Measurements from ENCODE around the gene SLFNL1. TPM values are rescaled to one million over a fixed set of nuclear protein-coding genes. Genes with fewer than 3 reads are reported as not detected.

The SLFNL1 gene
- total RNA-seq, 4 donors from 2014 or later, result 0.17 to 0.52 (median 0.47) TPM

GRCh38 chr1:40989066-40989465, 32.5 kb downstream of the SLFNL1 start:
- 94% methylated on average over 5 of the region's 5 CpGs for WGBS
- H3K27ac ChIP-seq (replicated peaks in 1 of 4), result no peak overlapping the region
- TF ChIP-seq CTCF (IDR thresholded peaks at IDR 0.05) (no peak), POLR2A (IDR thresholded peaks at IDR 0.05; ENCODE audit: low read depth) (no peak), POLR2AphosphoS5 (IDR thresholded peaks at IDR 0.05) (no peak), EP300 (IDR thresholded peaks at IDR 0.05) (no peak)

GRCh38 chr1:40988280-40988679, 33.2 kb downstream of the SLFNL1 start:
- 85% methylated on average over 3 of the region's 3 CpGs for WGBS
- TF ChIP-seq CTCF (IDR thresholded peaks at IDR 0.05) (no peak), EP300 (IDR thresholded peaks at IDR 0.05) (no peak), POLR2AphosphoS5 (IDR thresholded peaks at IDR 0.05) (no peak), POLR2A (IDR thresholded peaks at IDR 0.05; ENCODE audit: low read depth) (no peak)
- Histone ChIP-seq H3K9me3 (no peaks in the 10 kb centered on the region), H3K27ac (replicated peaks in 1 of 4) (no peak overlapping the region), H3K27me3 (no peaks in the 10 kb centered on the region), H3K36me3 (peaks cover 35 to 95% (median 87%) of the 10 kb centered on the region in 4 donors), H3K4me1 (peaks cover 0 to 41% (median 24%) of the 10 kb centered on the region in 4 donors), H3K4me3 (no peak overlapping the region)
- intact Hi-C loops (cut with DNase I), result no loop called here
- DNase-seq (ENCODE audit: extremely low spot score), result no peak

More at GRCh38 chr1:40989066-40989465, 32.5 kb downstream of the SLFNL1 start:
- Histone ChIP-seq H3K4me3 (no peak overlapping the region), H3K36me3 (peaks cover 35 to 95% (median 90%) of the 10 kb centered on the region in 4 donors), H3K27me3 (no peaks in the 10 kb centered on the region), H3K9me3 (no peaks in the 10 kb centered on the region), H3K4me1 (peaks cover 0 to 33% (median 20%) of the 10 kb centered on the region in 4 donors)
- intact Hi-C loops (cut with DNase I), result no loop called here
- no peak for DNase-seq (ENCODE audit: extremely low spot score)

- Histone ChIP-seq H3K27ac (replicated peaks in 1 of 4) (no peak overlapping the region), H3K4me1 (peaks cover 0 to 45% (median 30%) of the 10 kb centered on the region in 4 donors), H3K9me3 (no peaks in the 10 kb centered on the region), H3K4me3 (no peak overlapping the region), H3K36me3 (peaks cover 35 to 89% (median 81%) of the 10 kb centered on the region in 4 donors), H3K27me3 (no peaks in the 10 kb centered on the region)
- no peak for TF ChIP-seq EP300 (IDR thresholded peaks at IDR 0.05)
- no peak for TF ChIP-seq POLR2AphosphoS5 (IDR thresholded peaks at IDR 0.05)
- no peak for TF ChIP-seq CTCF (IDR thresholded peaks at IDR 0.05)
- TF ChIP-seq POLR2A (IDR thresholded peaks at IDR 0.05; ENCODE audit: low read depth), result no peak
- intact Hi-C loops (cut with DNase I), result no loop called here
- DNase-seq (ENCODE audit: extremely low spot score), result no peak
- 85% methylated on average over 9 of the region's 9 CpGs for WGBS
Observed at GRCh38 chr1:40987439-40988276, 33.9 kb downstream of the SLFNL1 start.

GRCh38 chr1:40986956-40987355, 34.6 kb downstream of the SLFNL1 start:
- H3K4me1 ChIP-seq, result peaks cover under 1 to 52% (median 37%) of the 10 kb centered on the region in 4 donors
- no peaks in the 10 kb centered on the region for H3K27me3 ChIP-seq
- no peak overlapping the region for H3K4me3 ChIP-seq
- intact Hi-C loops (cut with DNase I), result no loop called here
- H3K36me3 ChIP-seq, result peaks cover 32 to 83% (median 74%) of the 10 kb centered on the region in 4 donors
- no peak overlapping the region for H3K27ac ChIP-seq (replicated peaks in 1 of 4)
- WGBS, result 83% methylated on average over 3 of the region's 3 CpGs
- TF ChIP-seq EP300 (IDR thresholded peaks at IDR 0.05), result no peak
- TF ChIP-seq CTCF (IDR thresholded peaks at IDR 0.05), result no peak
- TF ChIP-seq POLR2A (IDR thresholded peaks at IDR 0.05; ENCODE audit: low read depth), result no peak
- TF ChIP-seq POLR2AphosphoS5 (IDR thresholded peaks at IDR 0.05), result no peak
- no peaks in the 10 kb centered on the region for H3K9me3 ChIP-seq
- no peak for DNase-seq (ENCODE audit: extremely low spot score)

Measured in esophagus muscularis mucosa (tissue), 4 donors.